Activated CD4-positive, alpha-beta T cell treated with anti-CD3 and anti-CD28 coated beads, Interleukin-2, Interleukin-6, amounts not matched to agents 100 ng/mL and 50 ng/mL, durations not matched to agents 16 hours and 8 hours (primary cell): ENCODE measurements around the gene GIMAP5.

Experiments used
- DNase-seq: peaks from one replicate; pipeline ENCODE4 v3.0.0-alpha.2; 2020

GIMAP5 gene

GRCh38 chr7:150778014-150778737 is 41.0 kb downstream of the GIMAP5 start:
- DNase-seq, result no peak

GRCh38 chr7:150778738-150779301 is 41.6 kb downstream of the GIMAP5 start:
- DNase-seq, result peak; percentile 74

DNA sequence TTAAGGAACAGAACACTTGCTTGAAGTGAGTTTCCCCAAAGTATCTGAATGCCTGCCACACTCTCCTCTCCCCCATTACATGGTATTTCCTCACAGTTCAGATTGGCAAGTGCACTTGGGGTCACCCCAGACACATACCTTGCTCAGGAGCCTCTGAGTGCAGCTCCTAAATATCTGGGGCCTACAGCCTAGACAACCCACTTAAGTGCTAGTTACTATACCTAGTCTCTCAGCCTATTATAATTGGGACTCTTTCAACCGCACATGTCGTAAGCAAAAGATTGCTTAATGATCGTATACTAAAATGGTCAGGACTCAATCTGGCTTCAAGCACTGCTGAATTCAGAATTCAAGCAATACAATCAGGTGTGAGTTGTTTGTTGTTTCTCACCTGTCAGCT is 43.1 kb downstream of the GIMAP5 start:
- DNase-seq, result no peak

DNA sequence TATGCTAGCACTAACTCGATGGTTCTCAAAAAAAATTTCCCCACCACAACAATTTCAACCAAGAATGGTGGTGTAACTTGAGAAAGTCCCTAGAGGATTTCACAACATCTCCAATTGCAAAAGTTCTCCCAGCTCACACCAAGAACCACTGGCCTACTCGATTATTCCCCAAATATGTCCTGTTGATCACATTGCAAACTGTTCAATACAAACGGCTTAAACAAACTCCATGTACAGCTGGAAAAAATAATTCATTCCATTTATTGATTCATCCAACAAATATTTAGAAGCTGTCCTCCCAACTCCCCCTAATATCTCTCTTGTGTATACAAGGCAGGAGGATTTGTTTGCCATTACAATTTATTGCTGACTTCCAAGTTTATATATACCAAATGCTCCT is 43.9 kb downstream of the GIMAP5 start:
- no peak for DNase-seq

DNA sequence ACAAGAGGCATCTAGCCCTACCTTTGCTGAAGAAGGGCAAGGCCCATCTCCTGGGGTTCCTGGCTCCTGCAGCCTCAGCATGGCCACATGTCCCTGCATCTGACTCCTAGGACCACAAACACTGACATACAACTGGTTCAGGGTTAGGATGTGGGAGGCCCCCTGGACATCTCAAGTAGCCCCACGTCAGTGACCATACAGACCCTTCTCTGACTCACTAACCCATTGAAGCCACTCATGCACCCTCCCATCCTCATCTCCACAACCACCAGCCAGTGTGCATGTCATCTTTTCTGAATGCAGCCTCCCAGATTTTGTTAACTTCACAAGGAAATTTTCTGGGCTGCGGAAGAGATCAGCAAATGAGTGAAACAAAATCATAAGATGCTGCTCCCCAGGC is 44.7 kb downstream of the GIMAP5 start:
- DNase-seq, result no peak

DNA sequence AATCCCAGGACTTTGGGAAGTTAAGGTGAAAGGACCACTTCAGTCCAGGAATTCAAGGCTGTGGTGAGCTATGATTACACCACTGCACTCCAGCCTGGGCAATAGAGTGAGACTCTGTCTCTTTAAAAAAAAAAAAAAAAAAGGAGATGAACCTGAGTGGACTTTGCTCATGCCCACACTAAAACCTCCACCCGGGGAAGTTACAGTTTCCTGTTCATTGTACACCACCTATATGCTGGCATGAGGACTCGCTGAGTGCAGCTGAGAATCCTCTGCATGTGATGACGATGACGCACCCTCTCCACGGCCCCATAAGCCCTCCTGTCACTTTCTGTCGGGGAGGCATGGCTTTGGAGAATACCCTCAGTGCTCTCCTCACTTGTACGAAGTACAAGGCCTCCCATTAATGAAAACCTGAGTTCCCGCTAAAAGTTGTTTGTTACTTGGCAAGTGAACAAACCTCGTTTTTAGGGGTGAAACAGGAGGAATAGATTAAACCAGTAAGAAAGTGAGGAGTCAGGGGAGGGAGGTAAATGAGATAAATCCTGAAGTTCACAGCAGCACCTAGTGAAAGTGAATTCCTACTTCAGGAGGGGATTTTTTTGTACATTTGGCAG is 47.0 kb downstream of the GIMAP5 start:
- no peak for DNase-seq

GRCh38 chr7:150784954-150785353 is 47.7 kb downstream of the GIMAP5 start:
- no peak for DNase-seq

- no peak for DNase-seq
Measured at GRCh38 chr7:150787321-150788281, 50.4 kb downstream of the GIMAP5 start.

DNA sequence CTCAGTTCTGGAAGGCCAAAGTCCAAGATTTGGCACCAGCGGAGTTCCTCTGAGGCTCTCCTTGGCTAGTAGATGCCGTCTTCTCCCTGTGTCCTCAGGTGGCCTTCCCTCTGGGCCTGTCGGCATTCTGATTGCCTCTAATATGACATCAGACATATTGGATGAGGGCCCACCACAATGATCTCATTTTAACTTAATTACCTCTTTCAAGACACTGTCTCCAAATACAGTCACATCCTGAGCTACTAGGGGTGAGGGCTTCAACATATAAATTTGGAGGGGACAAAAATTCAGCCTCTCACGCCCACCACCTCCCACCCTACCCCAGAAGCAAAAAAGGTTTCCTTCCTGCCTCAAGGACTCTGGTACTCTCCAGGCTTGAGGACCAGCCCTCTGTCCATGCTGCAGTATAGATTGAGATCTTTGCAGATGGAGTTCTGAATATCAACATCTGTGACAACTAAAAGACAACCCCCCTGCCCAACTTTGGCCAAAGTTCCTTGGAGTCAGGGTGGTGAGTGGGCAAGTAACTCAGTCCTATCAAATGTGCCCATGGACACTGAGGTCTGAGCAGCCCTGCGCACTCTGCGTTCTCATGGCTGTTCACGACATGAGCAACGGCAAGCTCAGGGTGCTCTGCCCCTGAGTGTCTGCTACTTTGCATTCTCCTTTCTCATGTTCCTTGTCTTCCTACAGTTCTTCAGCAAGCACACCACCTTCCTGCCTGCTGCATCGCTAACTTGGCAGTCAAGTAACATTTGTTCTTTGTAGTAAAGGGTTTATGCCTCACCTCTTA is 51.5 kb downstream of the GIMAP5 start:
- no peak for DNase-seq

- DNase-seq, result no peak
Measured at GRCh38 chr7:150790416-150791075, 53.3 kb downstream of the GIMAP5 start.

- no peak for DNase-seq
Measured at GRCh38 chr7:150791304-150791703, 54.1 kb downstream of the GIMAP5 start.

DNA sequence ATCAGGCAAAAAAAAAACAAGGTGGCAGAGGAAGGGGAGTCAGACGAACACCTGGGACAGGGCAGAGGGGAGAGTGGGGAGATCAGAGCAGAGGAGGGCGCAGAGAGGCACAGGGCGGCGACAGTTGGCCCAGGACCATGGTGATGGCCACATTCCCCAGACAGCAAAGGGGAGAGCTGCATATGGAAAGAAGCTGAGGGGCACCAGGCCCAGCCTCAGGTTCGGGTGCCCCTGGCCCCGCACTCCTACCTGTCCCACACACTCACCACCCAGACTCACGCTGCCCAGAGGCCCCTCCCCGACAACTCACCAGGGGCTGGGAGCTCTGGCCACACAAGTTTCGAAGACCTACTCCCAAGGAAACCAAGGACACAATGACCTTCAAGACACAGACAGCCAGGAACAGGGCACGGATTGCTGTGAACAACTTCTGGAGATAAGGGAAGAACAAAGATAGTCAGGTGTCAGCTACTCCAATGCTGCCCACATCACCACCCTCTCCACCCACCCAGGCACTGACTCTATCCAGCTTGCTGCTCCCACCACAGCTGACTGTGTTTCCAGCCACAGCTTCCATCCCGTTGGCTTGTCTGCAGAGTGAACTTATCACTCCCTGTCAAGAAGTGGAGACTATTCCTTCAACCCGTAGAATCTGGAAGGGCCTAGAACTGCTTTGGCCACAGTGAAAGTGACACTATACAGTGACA is 54.7 kb downstream of the GIMAP5 start:
- no peak for DNase-seq
